Colonic mucosa (tissue), 4 donors: ENCODE data around the gene NXNL1. TPM values are rescaled to one million over a fixed set of nuclear protein-coding genes. Genes with fewer than 3 reads are reported as not detected.

Experiments
- DNase-seq: peaks from one replicate; pipeline ENCODE4 v3.0.0-alpha.2; 2020
- H3K27ac ChIP-seq: fragments of 200-600 bp; one replicate; pipeline ENCODE4 v1.8.0; 2021
- H3K27me3 ChIP-seq: fragments of 200-600 bp; one replicate; pipeline ENCODE4 v1.8.0; 2021
- H3K36me3 ChIP-seq: fragments of 200-600 bp; one replicate; pipeline ENCODE4 v1.8.0; 2021
- H3K4me1 ChIP-seq: fragments of 200-600 bp; one replicate; pipeline ENCODE4 v1.8.0; 2021; ENCODE audit warnings: mild to moderate bottlenecking
- H3K4me3 ChIP-seq: fragments of 200-600 bp; one replicate; pipeline ENCODE4 v1.8.0; 2021
- H3K9ac ChIP-seq, 2 donors: one replicate each; pipeline ENCODE4 v1.7.0; 2013; ENCODE audit warnings: control low read depth in 2 of 2, low read depth in 2 of 2, low read length in 2 of 2
- H3K9me3 ChIP-seq: fragments of 200-600 bp; one replicate; pipeline ENCODE4 v1.8.0; 2021
- CTCF ChIP-seq: fragments of 200-600 bp; IDR thresholded peaks from one replicate; pipeline ENCODE4 v1.8.0; 2022; ENCODE audit warnings: antibody characterized with exemption, mild to moderate bottlenecking
- intact Hi-C: fragments of 100-400 bp; cut with DNase I; formaldehyde crosslinking; loops from one replicate; pipeline ENCODE4 v1.14.1; 2022
- total RNA-seq, 2 donors: library from RNA; stranded (reverse); fragmentation: NEBNext Ultra II Directional in 1 of 2; extraction: Animal tissue kit (Norgen Biotek cat#: 25700) in 1 of 2; gene quantifications; one replicate each; pipeline ENCODE4 v1.2.1, GENCODE V29; 2021
- donor health status: healthy.
- donor health status: DM: no; HTN: no; CAD: no.
- donor health status: DM: no; HTN: no; CAD: no.

The NXNL1 gene
- total RNA-seq, 2 donors from 2014 or later = not detected

- Histone ChIP-seq H3K9ac (no peak overlapping the region), H3K27ac (no peak overlapping the region), H3K9me3 (no peaks in the 10 kb centered on the region), H3K27me3 (no peaks in the 10 kb centered on the region), H3K4me1 (peaks cover 4% of the 10 kb centered on the region), H3K4me3 (no peak overlapping the region), H3K36me3 (no peaks in the 10 kb centered on the region)
- intact Hi-C loops = no loop called here
- no peak for DNase-seq
- TF ChIP-seq CTCF = no peak
Measured at GRCh38 chr19:17423429-17424208, 37.1 kb downstream of the NXNL1 start.

- Histone ChIP-seq H3K36me3 (no peaks in the 10 kb centered on the region), H3K27me3 (no peaks in the 10 kb centered on the region), H3K9me3 (no peaks in the 10 kb centered on the region), H3K4me1 (peaks cover 4% of the 10 kb centered on the region), H3K4me3 (no peak overlapping the region), H3K27ac (no peak overlapping the region), H3K9ac (no peak overlapping the region)
- intact Hi-C loops = no loop called here
- no peak for DNase-seq
- TF ChIP-seq CTCF = no peak
Measured at GRCh38 chr19:17421942-17422341, 38.8 kb downstream of the NXNL1 start.

- no peak for TF ChIP-seq CTCF
- peak overlapping the region; percentile 67 for H3K4me3 ChIP-seq
- no peaks in the 10 kb centered on the region for H3K9me3 ChIP-seq
- no peaks in the 10 kb centered on the region for H3K36me3 ChIP-seq
- no peak overlapping the region for H3K27ac ChIP-seq
- peak; percentile 47 for DNase-seq
- intact Hi-C loops = no loop called here
- peak overlapping the region; percentile 41 to 67 for H3K9ac ChIP-seq
- no peaks in the 10 kb centered on the region for H3K27me3 ChIP-seq
- peaks cover 4% of the 10 kb centered on the region for H3K4me1 ChIP-seq
Measured at GRCh38 chr19:17420475-17420924, 40.2 kb downstream of the NXNL1 start.

GRCh38 chr19:17419621-17420474 is 40.9 kb downstream of the NXNL1 start, which contains the start of gene MVB12A:
Gene MVB12A, plus strand, starts transcription at chr19:17420047. Its CDS starts 89 bp downstream, at chr19:17420136.
- Histone ChIP-seq H3K9ac (peak within 1 kb of the TSS; percentile 53 to 67), H3K4me1 (peaks cover 4% of the 10 kb centered on the region), H3K27ac (peak within 1 kb of the TSS; percentile 77), H3K4me3 (peak within 1 kb of the TSS; percentile 67), H3K36me3 (no peaks in the 10 kb centered on the region), H3K9me3 (no peaks in the 10 kb centered on the region), H3K27me3 (no peaks in the 10 kb centered on the region)
- DNase-seq = peak; percentile 98
- no peak for TF ChIP-seq CTCF
- intact Hi-C loops = no loop called here

GRCh38 chr19:17419154-17419620 is 41.5 kb downstream of the NXNL1 start:
- no peak for TF ChIP-seq CTCF
- peak overlapping the region; percentile 77 for H3K27ac ChIP-seq
- H3K9me3 ChIP-seq = no peaks in the 10 kb centered on the region
- H3K9ac ChIP-seq = peak overlapping the region in 1 of 2 donors; percentile 53
- H3K4me1 ChIP-seq = peaks cover 4% of the 10 kb centered on the region
- no peaks in the 10 kb centered on the region for H3K27me3 ChIP-seq
- no peak for DNase-seq
- peak overlapping the region; percentile 67 for H3K4me3 ChIP-seq
- intact Hi-C loops = no loop called here
- no peaks in the 10 kb centered on the region for H3K36me3 ChIP-seq
